ENCODE measurements around the gene GEMIN7. TPM values are rescaled to one million over a fixed set of nuclear protein-coding genes. Genes with fewer than 3 reads are reported as not detected.

The GEMIN7 gene
- total RNA-seq, 1 experiment from 2014 or later: 46.0 TPM

- DNase-seq: no peak
- Histone ChIP-seq H3K4me2 (ENCODE audit: insufficient read depth, insufficient read length, low read length) (no peak overlapping the region), H3K27me3 (ENCODE audit: insufficient read depth, low read length) (no peaks in the 10 kb centered on the region), H2BK20ac (ENCODE audit: low read depth, low read length, poor library complexity, severe bottlenecking) (no peak overlapping the region), H2BK12ac (ENCODE audit: insufficient read length, low read depth, low read length) (no peak overlapping the region), H3K14ac (ENCODE audit: insufficient read depth, low read length) (no peak overlapping the region), H3K9ac (ENCODE audit: extremely low read depth, insufficient read length, low read length) (no peak overlapping the region), H3T11ph (ENCODE audit: low read length) (no peak overlapping the region), H4K20me1 (ENCODE audit: control insufficient read depth, insufficient read depth, insufficient read length) (no peaks in the 10 kb centered on the region), H4K5ac (ENCODE audit: insufficient read length, low read depth, low read length) (no peak overlapping the region), H3K27ac (ENCODE audit: insufficient read length, low read depth, low read length) (no peak overlapping the region), H3K56ac (ENCODE audit: insufficient read length, low read depth, low read length) (no peak overlapping the region), H3K23ac (ENCODE audit: insufficient read length, low read depth, low read length) (no peak overlapping the region), H2AFZ (ENCODE audit: low read length) (no peak overlapping the region), H2BK120ac (ENCODE audit: low read depth, low read length, poor library complexity, severe bottlenecking) (no peak overlapping the region), H3K9me3 (ENCODE audit: control insufficient read depth, low read depth, low read length) (no peaks in the 10 kb centered on the region), H2BK5ac (ENCODE audit: insufficient read length, low read length) (no peak overlapping the region), H3K4me1 (ENCODE audit: insufficient read depth, low read length) (peaks cover 3% of the 10 kb centered on the region; the same call in 1 of the 2 replicates), H3K79me1 (ENCODE audit: insufficient read depth, low read depth, low read length, poor library complexity, severe bottlenecking) (no peaks in the 10 kb centered on the region), H3K79me2 (ENCODE audit: insufficient read depth, low read length) (peaks cover 2% of the 10 kb centered on the region; the same call in 1 of the 2 replicates), H3K23me2 (ENCODE audit: insufficient read length, low read depth, low read length, poor library complexity, severe bottlenecking) (peaks cover 16% of the 10 kb centered on the region), H4K91ac (ENCODE audit: insufficient read length, low read depth, low read length) (no peak overlapping the region), H3K18ac (ENCODE audit: insufficient read length, low read depth, low read length) (no peak overlapping the region), H2AK5ac (ENCODE audit: insufficient read length, low read length) (no peak overlapping the region), H3K4ac (ENCODE audit: low read depth, low read length) (no peak overlapping the region), H4K8ac (replicated peaks; ENCODE audit: insufficient read length, low read depth, low read length) (no peak overlapping the region), H2BK15ac (ENCODE audit: low read depth, low read length) (no peak overlapping the region)
- no peaks in the 10 kb centered on the region for H3K9me3 Mint-ChIP-seq
- H3K27me3 Mint-ChIP-seq (ENCODE audit: low read depth): no peaks in the 10 kb centered on the region
- no CpG with 5 or more reads among the region's 19 CpGs for WGBS (ENCODE audit: extremely low coverage, insufficient read length, low lambda C conversion rate)
- H3K4me1 Mint-ChIP-seq: peaks cover 13 to 23% of the 10 kb centered on the region in 2 experiments
- H3K27ac Mint-ChIP-seq: peak overlapping the region; percentile 52 to 72 (median 68); a peak in 2 of 7 replicates
- peaks cover 28 to 54% (median 48%) of the 10 kb centered on the region in 3 experiments for H3K36me3 Mint-ChIP-seq (ENCODE audit: insufficient read depth in 1 of 3, low read depth in 3 of 3)
- no peak overlapping the region for H3K4me3 Mint-ChIP-seq
- no peak for TF ChIP-seq CTCF (conservative IDR thresholded peaks at IDR 0.05)
Observed at GRCh38 chr19:45070861-45071544, 8.1 kb upstream of the GEMIN7 start.

Measured in H9 (cell line).